Islet precursor cell (in vitro differentiated cells): ENCODE data around the gene LBX1.
A peak's percentile ranks its signal among the peaks of the same experiment; 100 is the strongest.

Experiments
- DNase-seq: peaks from one replicate; pipeline ENCODE4 v3.0.0-alpha.2; 2018

LBX1 gene, protein sequence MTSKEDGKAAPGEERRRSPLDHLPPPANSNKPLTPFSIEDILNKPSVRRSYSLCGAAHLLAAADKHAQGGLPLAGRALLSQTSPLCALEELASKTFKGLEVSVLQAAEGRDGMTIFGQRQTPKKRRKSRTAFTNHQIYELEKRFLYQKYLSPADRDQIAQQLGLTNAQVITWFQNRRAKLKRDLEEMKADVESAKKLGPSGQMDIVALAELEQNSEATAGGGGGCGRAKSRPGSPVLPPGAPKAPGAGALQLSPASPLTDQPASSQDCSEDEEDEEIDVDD

DNA sequence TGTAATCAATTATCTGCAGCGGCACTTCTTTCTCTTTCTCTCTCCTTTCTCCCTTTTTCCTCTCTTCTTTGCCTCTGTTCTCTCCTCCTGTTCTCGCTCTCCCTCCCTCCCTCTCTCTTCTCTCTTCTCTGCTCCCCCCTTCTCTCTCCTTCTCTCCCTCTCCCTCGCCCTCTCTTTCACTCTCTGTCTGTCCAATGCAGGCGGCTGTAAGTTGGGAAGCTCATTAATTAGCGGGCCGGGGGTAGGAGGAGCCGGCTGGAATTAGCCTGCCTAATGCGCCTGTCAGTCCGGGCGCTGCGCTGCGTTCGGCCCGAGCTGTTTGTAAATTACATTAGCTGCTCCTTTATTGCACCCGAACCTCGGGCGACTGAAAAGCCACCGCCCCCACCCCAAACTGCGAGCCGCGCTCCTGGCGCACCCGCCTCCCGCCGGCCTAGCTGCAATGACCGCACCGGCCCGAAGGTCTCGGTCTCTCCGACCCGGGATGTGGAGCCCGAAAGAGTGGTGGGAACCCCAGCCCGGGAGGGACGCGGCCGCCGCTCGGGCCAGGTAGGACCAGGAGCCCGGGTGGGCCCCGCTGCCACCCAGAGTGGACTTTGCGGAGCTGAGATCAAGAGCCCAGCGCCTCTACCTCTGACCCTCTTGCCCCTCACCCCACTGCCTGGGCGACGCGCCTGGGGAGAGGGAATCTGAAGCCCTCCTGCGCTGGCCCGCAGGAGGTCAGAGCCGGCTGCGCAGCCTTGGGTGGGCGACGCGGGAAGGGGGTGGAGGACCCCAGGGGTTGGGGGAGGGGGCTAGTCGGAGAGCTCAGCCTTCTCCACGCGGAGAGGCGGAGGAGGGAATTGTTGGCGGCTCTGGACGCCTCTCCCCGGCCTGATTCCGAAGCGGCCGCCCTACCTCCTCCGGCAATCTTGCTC is at the start of gene LBX1:
Gene LBX1 (minus strand): TSS at position 198 of the 917 bp plus-strand sequence. CDS start 648 bp downstream, outside the sequence.
- DNase-seq: no peak

DNA sequence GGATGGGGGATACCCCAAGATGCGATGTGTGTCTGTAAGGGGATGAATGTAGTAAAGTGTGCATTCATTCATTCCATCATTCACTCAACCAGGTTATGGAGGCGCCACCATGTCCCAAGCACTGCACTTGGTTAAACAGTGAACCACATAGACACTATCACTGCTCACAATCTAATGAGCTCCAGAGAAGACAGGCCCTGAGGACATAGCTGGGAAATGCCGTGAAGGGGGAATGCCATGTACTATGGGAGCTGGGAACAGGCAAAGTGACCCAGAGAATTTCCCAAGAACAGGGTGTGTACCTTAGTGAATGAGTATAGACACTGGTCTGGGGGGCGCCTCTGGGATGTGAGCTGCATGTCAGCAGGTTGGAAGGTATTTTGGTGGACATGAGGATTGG is 44.5 kb upstream of the LBX1 start:
- peak; percentile 70 for DNase-seq

DNA sequence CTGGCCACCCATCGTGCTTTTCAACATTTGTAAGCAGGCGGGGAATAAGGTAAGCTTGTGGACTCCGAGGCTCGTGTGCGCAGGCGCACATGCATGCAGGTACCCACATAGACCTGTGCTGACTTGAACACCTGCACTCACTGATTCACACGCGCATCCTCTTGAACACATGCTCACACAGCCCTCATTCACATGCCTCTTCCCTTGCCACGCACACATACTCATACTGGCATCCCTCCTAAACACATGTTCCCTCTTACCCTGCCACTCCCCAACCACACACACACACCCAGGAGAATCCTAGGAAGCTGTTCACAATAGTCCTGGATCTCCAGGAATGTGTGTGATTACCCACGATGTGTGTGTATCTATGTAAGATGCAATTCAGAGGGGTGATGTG is 44.1 kb upstream of the LBX1 start:
- no peak for DNase-seq

DNA sequence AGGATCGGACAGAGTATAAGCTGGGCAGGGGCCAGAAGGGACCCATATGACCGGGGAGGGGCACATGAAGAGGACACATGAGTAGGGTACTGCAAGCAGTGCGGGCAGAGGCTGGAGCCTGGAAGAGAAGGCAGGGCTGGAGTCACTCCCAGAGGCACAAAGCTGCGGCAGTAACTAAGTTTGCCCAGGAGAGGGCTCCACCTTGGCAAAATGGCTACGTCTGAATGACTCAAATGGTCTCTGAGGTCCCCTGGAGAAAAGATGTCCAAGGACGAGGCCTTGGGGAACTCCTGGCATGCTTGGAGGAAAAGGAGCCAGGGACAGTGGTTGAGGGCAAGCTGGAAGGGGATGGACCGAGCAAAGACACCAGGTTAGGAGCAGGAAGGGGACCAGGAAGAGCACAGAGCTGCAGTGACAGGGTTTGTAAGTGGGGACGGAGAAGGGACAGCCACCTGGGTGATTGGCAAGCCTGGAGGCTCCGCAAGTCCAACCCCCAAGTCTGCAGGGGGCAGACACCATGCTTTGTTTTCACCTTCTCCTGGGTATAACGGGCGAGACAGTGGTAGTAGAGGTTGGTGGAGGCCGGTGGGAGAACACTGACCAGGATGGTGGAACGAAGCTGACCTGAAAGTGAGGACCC is 43.1 kb upstream of the LBX1 start:
- peak; percentile 90 for DNase-seq

DNA sequence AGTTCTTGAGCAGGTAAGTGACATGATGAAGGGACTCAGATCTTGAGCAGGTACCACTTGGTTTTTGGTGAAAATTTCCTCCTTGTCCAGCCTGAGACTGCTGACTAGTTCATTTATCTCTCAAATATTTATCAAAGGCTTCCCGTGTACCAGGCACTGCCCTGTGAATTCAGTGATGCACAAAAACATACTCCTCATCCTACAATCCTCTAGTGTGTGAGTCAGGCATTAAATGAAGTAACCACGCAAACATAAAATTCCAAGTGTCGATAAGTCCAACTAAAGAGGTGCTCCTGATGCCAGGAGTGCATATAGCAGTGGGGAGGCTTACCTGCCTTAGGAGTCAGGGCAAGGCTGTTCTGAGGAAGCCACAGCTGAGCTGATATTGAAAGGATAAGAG is 41.5 kb upstream of the LBX1 start:
- no peak for DNase-seq

DNA sequence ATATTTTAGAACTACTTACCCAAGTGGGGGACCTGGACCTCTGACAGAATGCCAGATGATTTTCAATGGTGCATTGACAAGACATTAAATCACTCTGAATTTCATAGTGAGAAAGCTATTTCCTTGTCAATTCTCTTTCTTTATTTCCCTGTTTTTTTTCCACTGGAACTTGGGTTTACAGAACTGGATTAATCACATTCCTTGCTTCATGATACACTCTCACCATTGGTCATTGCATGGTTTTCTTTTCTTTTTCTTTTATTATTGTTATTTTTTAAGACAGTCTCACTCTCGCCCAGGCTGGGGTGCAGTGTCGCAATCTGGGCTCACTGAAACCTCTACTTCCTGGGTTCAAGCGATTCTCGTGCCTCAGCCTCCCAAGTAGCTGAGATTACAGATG is 38.5 kb upstream of the LBX1 start:
- DNase-seq: no peak

DNA sequence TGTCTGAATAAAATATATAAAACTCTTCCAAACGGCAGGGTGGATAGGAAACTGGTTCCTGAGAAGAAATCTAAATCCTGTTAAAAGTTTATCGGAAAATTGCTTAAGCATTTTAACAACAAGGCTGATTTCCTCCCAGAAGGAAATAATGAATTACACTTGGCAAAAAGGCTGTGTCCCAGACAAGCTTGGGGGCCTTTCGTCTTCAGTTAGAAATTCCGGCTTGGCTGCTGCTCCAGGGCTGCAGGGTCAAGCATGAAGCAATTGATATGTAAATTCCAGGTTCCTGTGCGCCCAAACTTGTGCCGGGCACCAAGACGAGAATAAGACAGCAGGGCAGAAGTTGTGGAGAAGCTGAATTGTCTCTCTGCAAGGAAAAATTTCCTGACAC is 38.0 kb upstream of the LBX1 start:
- DNase-seq: no peak

DNA sequence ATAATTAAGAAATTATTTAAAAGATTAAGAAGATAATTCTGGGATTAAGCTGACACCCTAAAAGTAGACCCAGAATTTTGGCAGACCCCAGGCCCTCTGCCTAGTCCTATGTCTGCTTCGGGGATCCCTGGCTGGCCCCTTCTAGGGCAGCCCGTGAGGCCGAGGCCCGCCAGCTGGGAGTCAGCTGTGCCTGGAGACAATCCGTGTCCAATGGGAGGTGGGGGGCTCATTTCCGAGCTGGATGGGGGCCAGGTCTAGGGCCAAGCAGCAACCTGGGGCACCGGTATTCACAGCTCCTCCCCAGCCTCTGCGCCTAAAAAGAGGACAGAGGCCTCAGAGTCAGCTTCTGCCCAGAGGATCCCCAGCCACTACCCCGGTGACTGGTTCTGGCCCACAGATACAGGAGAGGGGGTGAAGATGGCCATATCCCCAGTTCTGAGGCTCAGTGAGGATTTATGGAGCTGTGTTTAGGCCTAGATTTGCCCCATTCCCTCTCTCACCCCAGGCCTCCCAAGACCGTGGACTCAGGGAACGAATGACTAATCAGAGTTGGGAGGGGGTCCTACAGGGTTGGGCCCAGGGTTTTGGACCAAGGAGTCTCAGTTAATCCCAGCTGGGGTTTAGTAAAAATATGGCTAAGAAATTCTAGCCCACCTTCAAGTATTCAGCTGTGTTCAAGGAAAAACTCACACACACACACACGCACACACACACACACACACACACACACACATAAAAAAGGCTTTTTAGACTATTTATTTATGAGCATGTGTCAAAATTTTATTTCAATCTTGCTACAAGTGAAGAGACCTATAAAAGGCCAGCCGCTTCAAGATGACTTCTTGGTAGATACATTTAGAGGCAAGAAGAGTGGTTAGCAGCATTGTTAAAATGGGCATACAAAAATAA is 37.4 kb upstream of the LBX1 start:
- DNase-seq: no peak

DNA sequence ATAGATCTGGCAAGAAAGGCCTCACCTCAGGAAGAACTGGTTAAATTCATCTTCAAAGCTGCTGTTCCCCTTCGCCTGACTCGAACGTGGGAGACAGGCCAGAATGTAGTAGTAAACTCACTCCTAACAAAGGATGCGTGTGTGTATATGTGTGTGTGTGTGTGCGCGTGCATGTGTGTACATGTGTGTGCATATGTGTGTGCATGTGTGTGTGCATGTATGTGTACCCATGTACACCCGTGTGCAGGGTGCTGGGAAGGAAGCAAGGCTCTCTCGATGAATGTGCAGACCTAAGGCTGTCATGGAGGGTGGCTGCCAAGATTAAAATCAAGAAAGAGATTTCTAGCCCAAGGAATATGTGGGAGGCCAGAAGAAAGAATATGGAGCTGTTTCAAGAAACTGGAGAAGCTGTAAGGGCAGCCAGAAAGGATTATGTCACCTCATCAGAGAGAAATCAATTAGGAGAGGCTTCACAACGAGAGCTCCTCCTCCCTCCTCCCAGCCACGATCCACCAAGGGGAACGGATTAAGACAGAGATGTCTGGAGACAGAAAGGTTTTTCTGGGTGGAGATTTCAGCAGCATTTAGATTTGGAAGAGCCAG is 34.0 kb upstream of the LBX1 start:
- no peak for DNase-seq

DNA sequence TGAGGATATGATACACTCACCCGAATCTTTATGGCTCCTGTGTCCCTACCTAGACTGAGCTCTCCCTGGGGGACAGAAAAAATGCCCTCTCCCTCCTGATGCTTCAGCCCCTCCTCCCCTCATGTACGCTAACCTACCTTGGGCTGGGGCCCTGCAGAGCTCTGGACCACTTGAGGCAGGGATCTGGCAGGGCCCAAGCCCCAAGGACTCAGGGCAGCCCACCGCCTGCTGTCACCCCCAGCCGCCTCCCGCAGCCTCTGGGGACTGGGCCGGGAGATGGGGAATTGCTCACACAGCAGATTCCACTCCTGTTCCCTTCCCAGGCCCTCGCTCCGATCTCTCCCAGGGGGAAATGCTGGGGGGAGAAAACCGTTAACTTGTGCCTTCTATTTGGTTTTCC is 32.9 kb upstream of the LBX1 start:
- no peak for DNase-seq

DNA sequence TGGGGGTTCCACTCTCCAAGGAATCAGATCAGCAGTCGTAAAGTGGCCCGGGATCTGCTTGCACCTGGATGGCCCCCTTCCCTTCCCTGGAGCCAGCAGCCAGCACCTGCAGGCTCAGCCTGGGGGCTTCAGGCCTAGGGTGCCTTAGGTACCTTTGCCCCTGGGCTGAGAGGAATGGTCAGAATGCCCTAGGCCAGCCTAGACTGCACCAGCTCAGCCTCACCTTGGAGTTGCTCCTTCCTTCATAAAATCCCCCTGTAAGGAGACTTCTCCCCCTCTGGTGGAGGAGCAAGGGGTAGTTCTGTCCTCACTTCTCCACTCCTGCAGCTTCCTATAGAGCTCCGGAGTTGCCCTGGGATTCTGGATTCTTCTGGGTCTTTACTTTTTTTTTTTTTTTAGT is 32.4 kb upstream of the LBX1 start:
- no peak for DNase-seq

DNA sequence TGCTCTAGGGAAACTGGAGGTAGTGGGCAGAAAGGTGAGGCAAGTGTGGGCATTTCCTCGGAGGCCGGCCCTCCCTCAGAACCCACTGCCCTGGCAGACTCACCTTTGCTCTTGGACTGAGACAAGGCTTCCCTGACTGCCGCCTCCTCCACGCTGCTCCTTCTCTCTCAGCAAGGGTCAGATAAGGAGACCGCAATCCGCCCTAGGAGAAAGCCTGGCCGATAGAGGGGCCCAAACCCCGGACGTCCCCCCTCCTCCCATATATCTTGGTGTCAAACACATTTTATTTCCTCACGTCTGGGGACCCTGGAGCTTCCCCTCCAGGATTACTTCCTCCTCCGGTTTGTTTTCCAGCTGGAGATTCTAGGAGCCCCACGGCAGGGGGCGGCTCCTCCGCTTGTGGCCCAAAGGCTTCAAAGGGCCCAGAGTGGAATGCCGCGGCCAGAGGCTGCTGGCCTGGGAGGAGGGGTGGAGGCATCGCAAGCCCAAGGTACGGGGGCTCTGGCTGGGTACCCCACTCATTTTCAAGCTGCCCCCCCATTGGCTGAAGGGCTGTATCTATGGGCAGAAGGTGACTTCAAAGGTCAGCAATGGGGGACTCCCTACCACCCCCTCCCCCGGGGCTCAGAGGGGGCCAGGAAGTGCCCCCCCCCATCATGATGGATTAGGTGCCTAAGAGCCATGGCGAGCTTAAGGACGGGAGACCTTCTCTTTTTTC is 31.7 kb upstream of the LBX1 start:
- no peak for DNase-seq

DNA sequence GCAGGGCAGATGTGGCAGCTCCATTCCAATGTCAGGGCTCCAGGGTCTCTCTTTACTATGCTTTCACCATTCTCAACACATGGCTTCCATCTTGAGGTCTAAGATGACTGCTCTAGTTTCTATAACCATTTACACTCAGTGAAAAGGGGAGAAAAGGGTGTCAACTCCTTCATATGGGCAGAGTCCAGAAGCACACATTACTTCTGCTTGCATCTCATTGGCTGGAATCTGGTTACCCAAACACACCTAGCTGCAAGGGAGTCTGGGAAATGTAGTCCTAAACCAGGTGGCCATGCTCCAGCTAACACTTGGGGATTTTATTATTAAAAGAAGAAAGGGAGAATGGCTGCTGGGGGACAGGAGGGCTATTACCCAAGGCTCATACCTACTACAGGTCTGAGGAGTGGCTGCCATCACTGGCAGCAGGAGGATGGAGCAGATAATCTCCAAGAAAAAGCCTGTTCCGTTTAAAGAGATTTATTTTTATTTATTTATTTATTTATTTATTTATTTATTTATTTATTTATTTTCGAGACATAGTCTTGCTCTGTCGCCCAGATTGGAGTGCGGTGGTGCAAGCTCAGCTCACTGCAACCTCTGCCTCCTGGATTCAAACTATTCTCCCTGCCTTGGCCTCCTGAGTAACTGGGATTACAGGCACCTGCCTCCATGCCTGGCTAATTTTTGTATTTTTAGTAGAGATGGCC is 29.1 kb upstream of the LBX1 start:
- no peak for DNase-seq

DNA sequence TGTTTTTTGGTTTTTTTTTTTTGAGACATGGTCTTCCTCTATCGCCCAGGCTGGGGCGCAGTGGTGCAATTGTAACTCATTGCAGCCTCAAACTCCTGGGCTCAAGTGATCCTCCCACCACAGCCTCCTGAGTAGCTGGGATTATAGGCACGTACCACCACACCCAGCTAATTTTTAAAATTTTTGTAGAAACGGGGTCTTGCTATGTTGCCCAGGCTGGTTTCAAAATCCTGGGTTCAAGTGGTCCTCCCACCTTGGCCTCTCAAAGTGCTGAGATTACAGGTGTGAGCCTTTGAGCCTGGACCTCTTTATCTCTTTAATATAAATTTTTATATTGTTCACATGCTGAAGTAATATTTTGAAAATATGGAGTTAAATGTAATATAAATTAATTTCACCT is 28.2 kb upstream of the LBX1 start:
- no peak for DNase-seq

DNA sequence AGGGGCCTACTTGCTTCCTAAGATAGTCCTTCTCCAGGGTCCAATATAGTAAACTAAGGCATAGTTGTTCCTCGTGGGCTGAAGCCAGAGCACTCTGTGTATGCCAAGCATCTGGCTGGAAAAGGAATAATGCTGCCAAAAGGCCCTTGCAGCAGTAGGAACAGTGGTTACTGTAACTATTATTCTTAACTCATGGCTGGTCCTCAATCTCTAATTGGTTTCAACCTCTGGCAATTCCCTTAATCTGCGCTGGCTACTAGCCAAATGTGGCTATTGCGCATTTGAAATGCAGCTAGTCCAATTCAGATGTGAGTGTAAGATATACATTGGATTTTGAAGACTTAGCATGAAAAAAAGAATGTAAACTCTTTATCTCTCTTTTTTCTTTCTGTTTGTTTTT is 27.8 kb upstream of the LBX1 start:
- no peak for DNase-seq

DNA sequence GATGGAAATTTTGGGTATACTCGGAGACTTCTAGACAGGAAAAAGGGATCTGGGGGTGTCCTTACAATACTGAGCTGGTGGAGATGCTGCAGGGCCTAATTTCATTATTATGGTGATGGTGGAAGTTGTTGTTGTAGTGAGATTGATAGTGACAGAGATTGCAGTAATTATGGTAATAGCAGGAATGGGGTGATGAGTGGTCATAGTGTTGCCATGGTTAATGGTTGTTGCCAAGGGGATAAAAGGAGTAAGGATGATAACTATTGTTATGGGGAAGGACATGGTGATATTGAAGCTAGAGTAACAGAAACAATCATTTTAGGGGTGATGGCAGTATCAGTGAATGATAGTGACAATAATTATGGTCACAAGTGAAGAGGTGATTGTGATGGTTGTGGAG is 27.1 kb upstream of the LBX1 start:
- no peak for DNase-seq

DNA sequence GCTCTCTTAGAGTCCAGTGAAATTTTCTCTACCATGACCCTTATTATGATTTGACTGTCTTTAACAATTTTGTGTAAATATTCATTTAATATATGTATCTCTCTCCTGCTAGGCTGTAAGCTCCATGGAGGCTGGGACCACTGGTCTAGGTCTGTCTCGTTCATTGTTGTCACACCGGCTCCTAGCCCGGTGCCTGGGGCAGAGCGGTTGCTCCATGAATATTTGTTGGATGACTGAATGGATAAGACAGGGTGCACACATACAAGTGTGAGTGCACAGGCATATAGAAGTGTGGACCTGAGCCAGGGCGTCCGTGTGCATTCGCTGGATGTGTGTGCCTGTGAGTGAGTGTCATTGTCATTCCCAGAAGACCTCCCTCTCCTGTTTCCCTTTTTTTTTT is 20.9 kb upstream of the LBX1 start:
- no peak for DNase-seq

DNA sequence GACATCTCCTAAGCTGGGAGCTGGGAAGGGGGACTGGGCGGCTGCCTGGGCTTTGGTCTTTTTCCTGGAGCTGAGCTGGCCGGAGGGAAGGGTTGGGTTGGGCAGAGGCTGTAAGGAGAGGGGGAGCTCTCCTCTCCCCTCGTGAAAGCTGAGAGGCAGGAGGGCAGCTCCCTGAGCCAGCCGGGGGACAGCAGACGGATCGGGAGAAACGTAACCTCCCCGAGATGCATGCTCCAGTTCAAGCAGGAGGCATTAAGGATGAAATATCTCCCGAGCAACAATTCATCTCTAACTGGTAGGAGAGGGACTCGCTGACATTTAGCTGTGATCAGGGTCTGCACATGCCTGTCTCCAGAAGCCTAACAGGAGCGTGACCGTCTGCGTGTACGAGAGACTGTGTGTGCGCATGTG is 19.9 kb upstream of the LBX1 start:
- DNase-seq: no peak

DNA sequence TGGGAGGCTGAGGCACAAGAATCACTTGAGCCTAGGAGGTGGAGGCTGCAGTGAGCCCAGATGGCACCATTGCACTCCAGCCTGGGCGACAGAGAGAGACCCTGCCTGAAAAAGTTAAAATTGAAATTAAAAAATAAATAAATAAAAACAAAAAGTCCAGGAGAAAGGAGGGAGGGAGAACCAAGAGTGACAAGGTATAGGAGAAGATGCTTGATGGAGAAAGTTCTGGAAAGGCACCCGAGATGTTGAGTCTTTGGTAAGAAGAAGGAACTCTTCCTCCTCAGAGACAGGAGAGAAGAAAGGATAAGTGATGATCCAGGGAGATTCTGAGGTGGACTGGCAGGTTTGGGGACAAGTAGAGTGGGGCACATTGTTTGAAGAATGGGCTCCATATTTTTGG is 17.4 kb upstream of the LBX1 start:
- no peak for DNase-seq

DNA sequence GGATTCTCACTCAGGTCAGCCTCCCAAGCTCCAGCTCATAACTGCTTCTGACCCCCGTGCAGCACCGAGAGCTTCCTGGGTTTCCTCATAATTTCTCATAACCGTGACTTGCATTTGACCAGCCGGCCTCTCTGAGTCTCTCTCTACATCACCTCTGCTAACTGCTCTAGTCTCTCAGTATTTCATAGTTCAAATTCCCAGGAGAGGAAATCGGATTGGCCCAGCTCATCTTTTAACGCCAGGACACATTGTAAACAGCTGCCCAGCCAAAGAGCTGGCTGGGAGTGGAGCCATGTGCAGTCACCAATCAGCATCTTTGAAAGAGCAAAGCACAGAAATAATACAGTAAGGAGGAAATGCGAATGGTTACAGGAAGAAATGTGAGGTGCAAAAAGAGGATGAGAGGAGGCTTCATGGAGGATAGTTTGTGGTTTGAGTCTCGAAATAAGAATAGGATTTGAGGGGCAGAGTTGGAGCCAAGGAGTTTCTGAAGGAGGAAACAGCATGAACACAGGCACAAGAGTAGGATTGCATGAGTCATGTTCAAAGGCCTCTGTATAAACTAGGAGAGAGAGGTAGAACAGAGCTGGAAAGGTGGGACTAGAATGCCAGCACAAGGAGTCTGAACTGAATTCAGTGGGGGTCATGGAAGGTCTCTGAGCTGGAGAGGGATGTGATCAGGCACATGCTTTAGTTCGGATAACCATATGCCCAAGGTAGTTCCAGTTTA is 15.2 kb upstream of the LBX1 start:
- no peak for DNase-seq
